Fibroblast of the conjunctiva (primary cell): ENCODE results near the gene NBL1.

ENCODE experiments used
- DNase-seq: peaks from one replicate; pipeline ENCODE4 v3.0.0-alpha.2; 2010; ENCODE audit warnings: low read depth

NBL1 gene

DNA sequence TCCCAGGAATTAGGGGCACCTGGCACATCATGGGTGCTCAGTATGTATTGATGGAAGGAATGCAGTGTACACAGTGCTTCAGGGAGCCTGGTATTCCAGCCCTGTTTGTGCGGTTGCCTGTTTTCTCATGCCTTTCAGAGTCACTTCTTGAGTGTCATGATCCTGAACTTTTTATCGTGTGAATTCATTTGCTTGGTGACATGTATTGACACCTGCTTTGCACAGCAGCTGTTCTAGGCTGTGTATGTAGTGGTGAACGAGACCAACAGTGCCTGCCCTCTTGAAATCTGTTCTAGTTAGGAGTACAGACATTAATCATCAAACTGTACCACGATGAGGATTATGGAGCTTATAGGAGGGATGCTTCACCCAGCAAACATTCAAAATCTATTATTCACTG lies 26.7 kb downstream of the NBL1 start:
- DNase-seq, result no peak

DNA sequence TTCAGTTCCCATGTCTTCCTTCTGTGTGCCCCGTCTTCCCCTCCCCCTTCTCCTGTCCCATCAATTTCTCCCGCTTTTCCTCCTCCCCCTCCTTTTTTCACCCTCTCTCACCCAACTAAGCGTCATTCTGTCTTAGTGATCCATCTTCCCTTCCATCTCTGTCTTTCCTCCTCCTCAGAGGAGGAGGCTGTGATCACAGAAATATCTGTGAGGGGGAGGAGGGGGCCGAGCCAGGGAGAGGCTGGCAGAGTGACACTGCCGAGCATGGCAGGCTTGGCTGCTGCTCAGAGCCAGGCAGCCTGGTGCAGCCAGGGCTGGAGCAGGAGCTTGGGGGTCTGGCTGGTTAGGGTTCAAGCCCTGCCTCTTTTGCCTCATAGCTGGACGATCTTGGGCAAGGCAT lies 28.1 kb downstream of the NBL1 start:
- DNase-seq, result no peak

DNA sequence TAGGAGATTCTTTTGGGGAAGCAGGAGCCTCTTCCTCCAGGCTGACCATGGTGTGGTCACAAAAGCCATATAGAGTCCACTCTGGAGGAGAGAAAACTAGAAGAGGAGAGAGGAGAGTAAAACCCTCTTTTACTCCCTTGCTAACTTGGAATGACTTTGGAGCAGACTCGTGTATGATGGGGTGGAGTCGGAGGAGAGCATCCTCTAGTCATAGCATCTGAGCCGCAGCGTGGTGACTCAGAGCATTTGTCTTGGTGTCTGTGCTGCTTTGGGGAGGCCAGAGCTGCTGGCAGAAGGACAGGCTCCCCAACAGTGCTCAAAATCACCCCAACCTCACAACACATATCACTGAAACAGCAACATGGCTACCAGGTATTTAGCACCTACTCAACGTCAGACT lies 31.7 kb downstream of the NBL1 start:
- DNase-seq, result no peak

DNA sequence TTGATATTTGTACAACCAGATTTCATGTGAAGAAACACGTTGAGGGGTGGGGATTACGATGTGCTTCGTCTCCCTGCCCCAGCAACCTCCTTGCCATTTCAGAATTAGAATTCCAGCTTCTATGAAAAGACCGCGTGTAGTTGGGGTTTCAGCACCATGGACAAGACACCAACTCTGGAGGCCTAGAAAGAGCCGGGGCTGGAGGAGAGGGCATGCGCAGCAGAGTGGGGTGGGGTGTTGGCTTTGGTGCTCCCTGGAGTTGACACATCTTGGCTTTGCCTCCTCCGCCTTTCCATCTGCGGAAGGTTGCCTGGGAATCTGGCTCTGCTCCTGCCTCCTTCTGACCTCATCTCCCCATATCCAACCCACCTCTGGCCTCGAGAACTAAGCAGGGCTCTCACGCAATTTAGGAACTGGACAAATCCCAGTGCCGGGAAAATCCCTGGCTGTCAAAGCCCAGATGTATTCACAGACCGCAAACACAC lies 32.4 kb downstream of the NBL1 start:
- peak; percentile 18 for DNase-seq

DNA sequence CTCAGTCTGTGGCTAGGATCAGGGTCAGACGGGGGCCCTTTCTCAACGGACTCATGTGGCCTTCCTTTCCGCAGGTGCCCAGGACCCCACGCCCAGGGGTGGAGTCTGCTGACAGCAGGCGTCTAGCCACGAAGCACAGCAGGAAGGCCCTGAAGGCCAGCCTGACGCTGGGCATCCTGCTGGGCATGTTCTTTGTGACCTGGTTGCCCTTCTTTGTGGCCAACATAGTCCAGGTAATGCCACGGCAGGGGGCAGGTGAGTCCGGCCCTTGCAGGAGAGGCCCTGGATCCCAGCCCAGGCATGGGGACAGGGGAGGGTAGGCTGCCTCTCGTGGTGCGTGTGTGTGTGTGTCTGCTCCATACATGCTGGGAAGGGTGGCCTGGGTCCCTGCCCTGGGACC lies 34.4 kb downstream of the NBL1 start:
- no peak for DNase-seq

DNA sequence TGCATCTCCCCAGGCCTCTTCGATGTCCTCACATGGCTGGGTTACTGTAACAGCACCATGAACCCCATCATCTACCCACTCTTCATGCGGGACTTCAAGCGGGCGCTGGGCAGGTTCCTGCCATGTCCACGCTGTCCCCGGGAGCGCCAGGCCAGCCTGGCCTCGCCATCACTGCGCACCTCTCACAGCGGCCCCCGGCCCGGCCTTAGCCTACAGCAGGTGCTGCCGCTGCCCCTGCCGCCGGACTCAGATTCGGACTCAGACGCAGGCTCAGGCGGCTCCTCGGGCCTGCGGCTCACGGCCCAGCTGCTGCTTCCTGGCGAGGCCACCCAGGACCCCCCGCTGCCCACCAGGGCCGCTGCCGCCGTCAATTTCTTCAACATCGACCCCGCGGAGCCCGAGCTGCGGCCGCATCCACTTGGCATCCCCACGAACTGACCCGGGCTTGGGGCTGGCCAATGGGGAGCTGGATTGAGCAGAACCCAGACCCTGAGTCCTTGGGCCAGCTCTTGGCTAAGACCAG lies 34.9 kb downstream of the NBL1 start:
- DNase-seq, result no peak

DNA sequence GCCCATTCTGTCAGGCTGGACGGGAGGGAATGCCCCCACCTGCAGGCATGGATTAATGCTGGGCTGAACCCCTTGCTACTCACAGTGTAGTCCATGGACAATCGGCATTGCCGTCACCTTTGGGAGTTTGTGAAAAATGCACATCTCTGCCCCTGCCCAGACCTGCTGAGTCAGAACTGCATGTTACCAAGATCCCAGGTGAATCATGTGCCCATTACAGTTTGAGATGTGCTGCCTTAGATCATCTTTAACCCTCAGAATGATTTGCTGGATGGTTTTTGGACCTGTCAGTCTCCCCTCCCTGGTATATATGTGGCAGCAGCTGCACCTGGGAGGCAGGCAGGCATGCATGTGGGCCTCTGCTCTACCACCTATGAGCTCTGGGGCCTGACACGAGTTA lies 35.6 kb downstream of the NBL1 start:
- DNase-seq, result no peak

DNA sequence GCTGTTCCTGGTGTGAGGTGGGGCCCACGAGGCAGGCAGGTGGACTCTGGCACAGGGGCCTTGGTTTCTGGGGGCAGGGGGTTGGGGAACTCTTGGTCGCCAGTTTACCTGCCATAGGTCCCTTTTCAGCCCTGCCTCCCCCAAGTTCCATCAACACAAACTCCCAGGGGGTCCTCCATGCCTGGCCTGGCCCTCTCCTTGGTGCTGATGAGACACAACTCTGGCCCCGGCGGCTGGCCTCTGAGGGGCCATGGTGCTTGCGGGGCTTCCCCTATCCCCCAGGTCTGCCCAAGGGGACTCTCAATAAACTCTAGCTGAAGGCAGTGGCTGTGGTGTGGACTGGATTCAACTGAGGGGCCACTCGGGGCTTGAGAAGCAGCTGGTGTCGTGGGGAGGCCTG lies 36.5 kb downstream of the NBL1 start:
- DNase-seq, result no peak

DNA sequence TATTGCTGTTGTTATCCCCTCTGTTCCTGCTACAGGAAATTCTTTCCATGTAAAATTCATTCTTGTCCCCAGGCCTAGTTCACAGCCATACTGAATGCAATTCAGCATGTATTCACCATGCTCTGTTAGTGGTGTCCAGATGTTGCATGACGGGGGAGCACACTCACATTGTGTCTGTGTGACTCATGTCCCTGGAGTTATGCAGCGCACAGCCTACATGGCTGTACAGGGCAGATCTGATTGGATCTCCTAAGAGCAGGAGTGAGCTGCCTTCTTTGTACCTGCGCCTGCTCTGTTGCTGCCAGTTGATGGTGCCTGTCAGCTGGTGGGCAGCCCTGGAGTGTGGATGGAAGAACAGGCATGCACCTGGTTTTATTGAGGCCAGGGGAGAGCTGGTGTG lies 38.1 kb downstream of the NBL1 start:
- DNase-seq, result peak; percentile 71

DNA sequence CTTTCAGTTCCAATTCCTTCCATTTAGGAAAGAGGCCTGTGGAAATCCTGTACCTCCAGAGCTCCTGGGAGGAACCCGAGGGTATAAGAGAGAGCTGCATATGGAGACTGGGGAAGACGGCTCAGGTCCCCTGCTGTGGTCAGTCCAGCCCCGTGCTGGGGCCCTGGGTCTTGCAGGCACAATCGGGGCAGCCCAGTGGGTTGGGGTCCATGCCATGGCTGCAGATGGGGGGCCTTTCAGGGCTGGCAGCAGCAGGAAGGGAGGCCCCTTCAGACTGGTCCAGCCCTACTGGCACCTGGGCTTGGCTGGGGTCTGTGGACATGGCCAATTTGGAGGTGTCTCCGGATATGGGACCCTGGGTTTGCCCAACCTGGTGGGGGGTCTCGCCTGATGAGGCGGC lies 38.8 kb downstream of the NBL1 start:
- no peak for DNase-seq

DNA sequence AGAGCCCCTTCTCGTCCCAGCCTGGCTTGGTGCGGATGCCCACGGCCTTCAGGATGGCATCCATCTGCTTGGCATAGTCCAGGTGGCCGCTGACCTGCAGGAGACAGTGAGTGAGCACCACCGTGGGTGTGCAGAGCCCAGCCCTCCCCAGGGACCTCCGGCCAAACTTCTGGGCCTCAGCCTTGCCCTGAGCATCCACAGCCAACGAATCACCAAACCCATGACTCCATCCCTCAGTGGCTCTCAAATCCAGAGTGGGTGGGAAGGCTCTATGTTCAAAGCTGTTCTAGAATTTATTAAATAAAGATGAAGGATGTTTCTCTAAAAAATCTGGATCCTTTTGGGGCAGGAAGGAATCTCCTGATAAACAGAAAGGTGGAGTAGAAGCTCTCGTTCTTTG lies 39.2 kb downstream of the NBL1 start:
- DNase-seq, result no peak

DNA sequence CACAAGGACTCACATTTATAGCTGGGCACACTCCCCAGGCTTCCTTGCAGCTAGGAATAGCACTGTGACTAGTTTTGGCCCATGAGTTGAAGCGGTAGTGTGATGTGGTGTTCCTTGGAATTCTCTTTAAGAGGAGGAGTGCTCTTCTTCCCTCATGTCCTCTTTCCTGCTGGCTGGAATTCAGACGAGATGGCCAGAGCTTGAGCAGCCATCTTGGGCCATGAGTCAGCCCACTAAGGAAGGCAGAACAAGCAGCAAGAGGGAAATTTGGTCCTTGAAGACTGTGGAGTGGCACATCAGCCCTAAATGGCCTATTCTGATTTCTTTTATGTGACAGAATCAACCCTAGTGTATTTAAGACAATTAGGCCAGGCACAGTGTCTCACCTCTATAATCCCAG lies 40.6 kb downstream of the NBL1 start:
- DNase-seq, result no peak

DNA sequence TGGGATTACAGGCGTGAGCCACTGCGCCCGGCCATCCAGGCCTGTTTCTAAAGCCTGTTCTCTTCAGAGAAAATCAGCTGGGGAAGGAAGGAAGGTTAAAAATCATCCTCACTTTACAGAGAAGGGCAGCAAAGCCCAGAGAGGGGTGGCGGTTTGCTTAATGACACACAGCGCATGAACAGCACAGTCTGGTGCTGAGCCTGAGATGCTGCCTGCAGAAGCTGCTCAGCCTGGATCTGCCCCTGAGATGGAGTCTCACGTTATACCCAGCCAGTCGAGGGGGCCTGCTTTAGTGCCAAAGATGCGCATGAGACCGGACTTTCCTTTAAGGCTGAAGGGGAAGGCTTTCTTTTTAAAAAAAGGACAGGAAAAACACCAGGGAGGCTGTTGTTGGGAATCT lies 41.9 kb downstream of the NBL1 start:
- no peak for DNase-seq

DNA sequence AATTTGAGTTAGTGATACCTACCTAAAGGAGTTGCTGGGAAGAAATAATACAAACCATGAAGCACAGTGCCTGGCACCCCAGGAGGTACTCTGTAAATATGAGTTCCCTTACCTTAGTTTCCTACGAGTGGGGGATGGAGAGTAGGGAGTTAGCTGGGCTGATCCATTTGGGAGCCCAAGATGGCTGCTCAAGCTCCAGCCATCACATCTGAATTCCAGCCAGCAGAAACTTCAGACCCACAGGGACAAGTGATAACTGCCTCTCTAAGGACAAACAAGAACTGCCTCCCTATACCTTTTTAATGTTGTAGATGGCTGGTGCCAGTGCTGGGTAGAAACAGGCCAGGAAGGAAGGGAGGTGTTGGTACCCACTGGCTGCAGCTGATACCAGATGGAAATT lies 43.3 kb downstream of the NBL1 start:
- DNase-seq, result no peak

DNA sequence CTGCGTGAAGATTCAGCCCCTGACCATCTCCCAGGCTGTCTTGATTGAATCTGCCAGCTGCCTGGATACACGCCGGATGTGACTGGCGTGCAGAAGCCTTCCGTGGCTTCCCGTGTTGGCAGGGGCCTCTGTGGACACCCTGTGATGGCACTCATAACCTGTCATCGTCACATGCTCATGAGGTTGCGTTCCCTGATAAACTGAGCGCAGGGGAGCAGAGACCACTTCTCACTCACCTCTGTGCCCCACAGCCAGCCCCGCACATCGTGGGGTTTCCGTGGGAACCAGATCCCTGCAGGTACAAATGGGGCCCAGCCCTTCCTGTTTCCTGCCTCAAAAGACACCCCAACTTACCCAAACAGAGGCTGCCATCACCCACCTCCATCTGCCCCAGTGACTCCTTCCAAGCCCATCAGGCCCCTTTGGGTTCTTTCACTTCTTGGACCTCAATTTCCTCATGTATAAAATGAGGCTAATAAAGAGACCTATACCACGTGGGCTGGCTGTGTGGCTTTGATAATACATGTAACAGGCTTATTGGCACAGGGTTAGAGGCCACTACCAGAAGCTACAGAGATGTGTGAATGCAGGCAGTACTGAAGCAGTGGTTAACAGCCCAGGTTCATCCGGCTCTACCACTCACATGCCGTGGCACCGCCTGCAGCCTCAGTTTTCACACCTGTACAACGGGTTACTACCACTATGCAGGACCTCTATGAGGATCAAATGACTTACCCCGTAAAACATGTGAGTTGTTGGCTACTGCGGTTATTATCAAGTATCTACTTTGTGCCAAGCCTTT lies 44.1 kb downstream of the NBL1 start:
- no peak for DNase-seq

DNA sequence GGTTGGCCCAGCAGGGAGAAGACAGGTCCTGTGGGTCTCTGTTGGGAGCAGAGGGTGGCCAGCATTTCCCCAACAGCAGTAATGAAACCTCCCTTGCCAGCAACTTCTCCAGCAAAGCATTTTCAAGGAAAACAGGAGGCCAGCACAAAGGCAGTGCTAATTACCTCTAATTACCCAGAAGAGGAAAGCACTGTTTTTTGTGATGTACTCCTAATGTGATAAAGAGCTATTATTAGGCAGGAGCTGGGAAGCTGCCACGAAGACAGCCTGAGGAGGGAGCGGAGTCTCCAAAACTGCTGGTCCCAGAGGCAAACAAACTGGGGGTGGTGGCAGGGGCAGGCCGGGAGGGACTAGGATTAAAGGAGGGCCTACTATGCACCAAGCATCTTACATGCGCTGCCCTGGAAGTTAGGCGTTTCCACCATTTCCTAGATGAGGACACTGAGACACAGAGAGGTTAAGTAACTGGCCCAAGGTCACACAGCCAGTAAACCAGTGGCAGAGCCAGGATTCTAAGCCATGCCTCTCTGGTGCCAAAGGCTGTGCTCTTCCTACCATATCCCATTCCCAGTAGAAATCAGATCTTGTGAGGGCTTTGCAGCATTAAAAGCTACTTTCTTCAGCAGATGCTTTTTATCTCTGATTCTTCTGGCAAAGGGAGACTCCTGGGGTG lies 45.1 kb downstream of the NBL1 start:
- no peak for DNase-seq

DNA sequence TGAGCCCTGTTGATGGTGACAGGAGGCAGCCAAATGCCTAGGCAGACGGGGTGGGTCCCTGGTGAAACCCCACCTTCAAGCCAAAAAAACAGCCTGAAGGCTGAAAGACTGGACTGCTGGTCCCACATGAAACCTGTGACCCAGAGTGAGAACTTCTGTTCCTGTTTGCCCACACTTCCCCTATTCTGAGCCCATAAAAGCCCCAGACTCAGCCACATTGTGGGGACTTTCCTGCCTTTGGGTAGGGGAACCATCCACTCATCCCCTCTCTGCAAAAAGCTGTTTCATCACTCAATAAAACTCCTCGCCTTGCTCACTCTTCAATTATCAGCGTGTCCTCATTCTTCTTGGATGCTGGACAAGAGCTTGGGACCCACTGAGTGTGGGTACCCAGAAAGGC lies 45.7 kb downstream of the NBL1 start:
- no peak for DNase-seq

DNA sequence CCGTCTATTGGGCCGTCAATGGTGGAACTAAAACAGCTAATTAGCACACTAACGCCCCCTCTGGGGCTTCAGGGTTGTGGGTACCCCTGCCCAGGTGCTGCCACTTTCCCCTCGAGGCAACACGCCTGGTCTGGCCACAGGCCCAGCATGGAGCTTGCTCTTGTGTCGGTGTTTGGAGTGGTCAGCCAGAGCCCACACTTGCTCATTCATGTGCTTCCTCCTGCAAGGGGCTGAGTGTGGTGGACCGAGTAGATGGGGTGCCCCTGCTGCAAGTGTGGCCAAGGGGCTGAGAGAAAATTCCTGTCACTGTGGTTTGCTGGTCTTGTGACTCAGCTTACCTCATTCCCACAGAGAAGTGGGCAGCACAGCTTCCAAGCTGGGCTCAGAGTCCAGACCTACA lies 46.2 kb downstream of the NBL1 start:
- DNase-seq, result no peak

DNA sequence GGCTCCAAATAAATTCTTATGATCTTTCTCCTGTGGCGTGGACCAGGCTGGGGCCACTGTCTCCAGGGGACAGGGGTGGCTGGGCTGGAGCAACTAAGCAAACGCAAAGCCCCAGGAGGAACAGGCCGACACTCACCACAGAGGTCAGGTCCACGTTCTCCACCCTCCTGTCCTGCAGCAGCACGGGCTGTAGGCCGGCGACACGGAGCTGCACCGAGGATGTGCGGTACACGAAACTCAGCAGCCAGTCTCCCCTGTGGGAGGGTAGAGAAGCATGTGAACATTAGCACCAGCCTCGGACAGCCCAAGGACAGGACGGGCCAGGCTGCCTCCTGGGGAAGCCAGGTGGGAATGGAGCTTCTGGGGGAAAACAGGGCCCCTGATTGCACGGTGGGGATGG lies 50.2 kb downstream of the NBL1 start:
- no peak for DNase-seq

DNA sequence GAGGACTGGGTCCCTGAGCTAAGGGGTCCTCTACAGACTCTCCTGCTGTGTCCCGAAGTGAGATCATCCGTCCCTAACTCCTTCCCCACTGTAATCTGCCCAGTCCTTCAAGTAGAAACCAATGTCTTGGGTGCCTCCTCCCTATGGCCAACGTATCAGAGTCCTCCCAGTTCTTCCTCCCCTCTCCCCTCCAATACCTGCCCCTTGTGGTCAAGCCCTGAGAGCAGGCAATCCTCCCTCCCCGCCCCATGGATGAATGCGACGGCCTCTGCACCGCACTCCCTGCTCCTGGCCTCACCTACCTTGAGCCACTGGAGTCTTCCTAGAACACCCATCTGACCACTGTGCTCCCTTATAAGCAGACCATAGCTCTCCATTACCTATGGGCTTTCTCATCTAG lies 51.7 kb downstream of the NBL1 start:
- DNase-seq, result no peak

DNA sequence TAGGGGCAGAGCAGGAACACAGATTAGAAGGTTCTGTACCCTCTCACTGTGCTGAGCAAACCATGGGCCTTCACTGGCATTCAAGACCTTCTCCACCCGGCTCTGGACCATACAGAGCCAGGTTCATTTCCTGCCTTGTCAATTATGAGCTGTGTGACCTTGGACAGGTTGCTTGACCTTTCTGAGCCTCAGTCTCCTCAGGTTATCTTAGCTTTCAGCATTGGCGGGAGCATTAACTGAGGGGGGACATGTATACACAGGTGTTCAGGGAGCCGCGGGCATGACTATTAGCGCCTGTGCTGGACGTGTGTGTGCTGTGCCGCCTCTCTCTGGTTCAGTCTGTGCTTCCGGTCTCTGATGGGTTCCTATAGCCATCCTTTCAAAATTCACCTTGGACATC lies 52.7 kb downstream of the NBL1 start:
- DNase-seq, result no peak

DNA sequence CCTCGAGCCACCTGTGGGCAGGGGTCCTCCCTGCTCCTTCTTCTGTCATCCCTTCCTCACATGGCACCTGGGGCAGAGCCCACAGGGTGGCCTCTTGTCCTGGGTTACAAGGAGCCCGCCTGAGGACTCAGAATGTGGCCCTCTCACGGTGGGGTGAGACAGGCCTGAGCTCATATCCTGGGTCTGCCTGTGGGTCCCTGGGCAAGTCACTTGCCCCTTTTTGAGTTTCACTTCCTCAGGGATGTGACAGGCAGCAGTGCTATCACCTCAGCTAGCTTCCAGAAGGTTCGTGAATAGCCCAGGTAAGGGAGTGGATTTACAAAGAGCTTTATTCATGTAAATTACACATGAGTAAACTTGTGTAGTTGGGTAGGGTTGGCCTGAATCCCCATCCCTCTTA lies 54.1 kb downstream of the NBL1 start:
- no peak for DNase-seq

DNA sequence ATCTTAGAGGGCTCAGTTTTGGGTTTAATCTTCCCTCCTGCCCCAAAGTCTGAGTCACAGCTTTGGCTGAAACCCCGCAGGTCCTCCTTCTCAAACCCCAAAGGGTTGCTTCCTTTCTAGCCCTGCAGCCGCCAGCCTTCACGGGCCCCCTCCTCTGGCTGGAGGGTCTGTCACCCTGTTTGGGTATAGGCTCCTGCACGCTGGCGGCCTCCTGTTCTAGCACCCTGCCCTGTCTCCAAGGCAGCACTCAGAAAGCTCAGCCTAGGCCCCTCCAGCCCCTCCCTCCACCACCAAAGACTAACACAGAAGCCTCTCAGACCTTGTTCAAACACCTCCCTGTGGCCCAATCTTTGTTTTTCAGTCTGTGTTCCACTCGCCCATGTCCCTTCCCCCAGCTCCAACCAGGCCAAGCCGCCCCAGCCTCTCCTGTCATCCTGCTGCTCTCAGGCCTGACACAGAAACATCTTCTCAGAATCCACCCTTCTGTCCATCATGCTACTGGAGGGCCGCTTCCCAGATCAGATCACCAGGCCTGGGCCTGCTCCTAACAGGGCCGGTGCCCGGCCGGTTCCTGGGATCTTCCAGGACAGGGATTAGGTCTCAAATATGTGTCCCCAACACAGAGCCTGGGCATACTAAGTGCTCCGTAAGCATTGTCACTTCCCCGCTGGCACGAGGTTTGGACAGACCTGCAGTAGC lies 56.1 kb downstream of the NBL1 start:
- no peak for DNase-seq
